Effector memory CD4-positive, alpha-beta T cell (primary cell): ENCODE measurements around the gene APBB1IP.
"Not testable (repeated sequence)": the region's sequence is repeated elsewhere in the genome, so short reads cannot be mapped to it uniquely, and the experiment has no call there.

Experiments used
- DNase-seq, 3 donors: peaks; one replicate each; pipeline ENCODE4 v3.0.0-alpha.2; 2020
- H3K27ac ChIP-seq: 2 replicates; pipeline ENCODE4 v1.7.0; 2013; ENCODE audit warnings: mild to moderate bottlenecking, low read length, moderate library complexity; ENCODE audit not compliant: insufficient read depth, poor library complexity, severe bottlenecking
- H3K27me3 ChIP-seq: replicated peaks from 2 replicates; pipeline ENCODE4 v1.7.0; 2013; ENCODE audit warnings: mild to moderate bottlenecking, low read length; ENCODE audit not compliant: insufficient read depth, control insufficient read depth, poor library complexity, severe bottlenecking
- H3K36me3 ChIP-seq: 2 replicates; pipeline ENCODE4 v1.7.0; 2013; ENCODE audit warnings: mild to moderate bottlenecking, low read length, moderate library complexity; ENCODE audit not compliant: control insufficient read depth, insufficient read depth
- H3K4me1 ChIP-seq: 2 replicates; pipeline ENCODE4 v1.7.0; 2013; ENCODE audit warnings: low read length, mild to moderate bottlenecking; ENCODE audit not compliant: control insufficient read depth, insufficient read depth, poor library complexity, severe bottlenecking
- H3K4me3 ChIP-seq: 2 replicates; pipeline ENCODE4 v1.7.0; 2013; ENCODE audit warnings: low read length, low read depth, mild to moderate bottlenecking; ENCODE audit not compliant: insufficient read depth, poor library complexity, severe bottlenecking
- H3K9me3 ChIP-seq: 2 replicates; pipeline ENCODE4 v1.7.0; 2013; ENCODE audit warnings: mild to moderate bottlenecking, low read length, moderate library complexity; ENCODE audit not compliant: control insufficient read depth

The APBB1IP gene

GRCh38 chr10:26474026-26474425, 35.9 kb downstream of the APBB1IP start:
- DNase-seq, result no peak
- H3K4me3 ChIP-seq, result no peak overlapping the region
- peaks cover 53% of the 10 kb centered on the region for H3K4me1 ChIP-seq
- H3K27ac ChIP-seq, result peak overlapping the region; percentile 65
- H3K36me3 ChIP-seq, result no peaks in the 10 kb centered on the region
- no peaks in the 10 kb centered on the region for H3K9me3 ChIP-seq
- no peaks in the 10 kb centered on the region for H3K27me3 ChIP-seq

- not testable (repeated sequence) for H3K36me3 ChIP-seq, H3K27me3 ChIP-seq, DNase-seq, H3K9me3 ChIP-seq, H3K4me3 ChIP-seq
- Histone ChIP-seq H3K4me1 (peaks cover 52% of the 10 kb centered on the region), H3K27ac (peak overlapping the region; percentile 65)
These were observed 36.7 kb downstream of the APBB1IP start for GRCh38 chr10:26474845-26475244.

- Histone ChIP-seq H3K9me3 (no peaks in the 10 kb centered on the region), H3K4me3 (no peak overlapping the region), H3K27me3 (no peaks in the 10 kb centered on the region), H3K36me3 (no peaks in the 10 kb centered on the region), H3K4me1 (peaks cover 55% of the 10 kb centered on the region), H3K27ac (peak overlapping the region; percentile 65)
- DNase-seq, result no peak
These were observed 37.2 kb downstream of the APBB1IP start for GRCh38 chr10:26475386-26475785.

- Histone ChIP-seq H3K9me3 (no peaks in the 10 kb centered on the region), H3K36me3 (no peaks in the 10 kb centered on the region), H3K27ac (no peak overlapping the region), H3K4me3 (no peak overlapping the region), H3K4me1 (peaks cover 65% of the 10 kb centered on the region), H3K27me3 (no peaks in the 10 kb centered on the region)
- no peak for DNase-seq
These were observed 39.4 kb downstream of the APBB1IP start for GRCh38 chr10:26477501-26477900.

GRCh38 chr10:26478061-26478460, 39.9 kb downstream of the APBB1IP start:
- H3K27ac ChIP-seq, result peak overlapping the region; percentile 21

GRCh38 chr10:26479766-26480492, 41.8 kb downstream of the APBB1IP start:
- Histone ChIP-seq H3K4me3 (no peak overlapping the region), H3K27ac (peak overlapping the region; percentile 52), H3K4me1 (peaks cover 57% of the 10 kb centered on the region), H3K36me3 (no peaks in the 10 kb centered on the region), H3K9me3 (no peaks in the 10 kb centered on the region), H3K27me3 (no peaks in the 10 kb centered on the region)
- DNase-seq, result no peak

More at GRCh38 chr10:26478061-26478460, 39.9 kb downstream of the APBB1IP start:
- Histone ChIP-seq H3K36me3 (no peaks in the 10 kb centered on the region), H3K27me3 (no peaks in the 10 kb centered on the region), H3K9me3 (no peaks in the 10 kb centered on the region), H3K4me3 (no peak overlapping the region), H3K4me1 (peaks cover 65% of the 10 kb centered on the region)
- no peak for DNase-seq

- H3K36me3 ChIP-seq, result no peaks in the 10 kb centered on the region
- DNase-seq, result no peak
- H3K4me3 ChIP-seq, result no peak overlapping the region
- no peaks in the 10 kb centered on the region for H3K9me3 ChIP-seq
- peak overlapping the region; percentile 39 for H3K27ac ChIP-seq
- no peaks in the 10 kb centered on the region for H3K27me3 ChIP-seq
- peaks cover 60% of the 10 kb centered on the region for H3K4me1 ChIP-seq
These were observed 43.2 kb downstream of the APBB1IP start for GRCh38 chr10:26481315-26481692.

GRCh38 chr10:26481914-26482550, 43.9 kb downstream of the APBB1IP start:
- Histone ChIP-seq H3K9me3 (no peaks in the 10 kb centered on the region), H3K36me3 (no peaks in the 10 kb centered on the region), H3K27ac (peak overlapping the region; percentile 39), H3K4me3 (peak overlapping the region; percentile 2), H3K27me3 (no peaks in the 10 kb centered on the region), H3K4me1 (peaks cover 67% of the 10 kb centered on the region)
- DNase-seq, result peak in 1 of 3 donors; percentile 29

GRCh38 chr10:26483554-26483953, 45.4 kb downstream of the APBB1IP start:
- DNase-seq, result no peak
- peak overlapping the region; percentile 39 for H3K27ac ChIP-seq
- peaks cover 63% of the 10 kb centered on the region for H3K4me1 ChIP-seq
- H3K36me3 ChIP-seq, result no peaks in the 10 kb centered on the region
- no peaks in the 10 kb centered on the region for H3K27me3 ChIP-seq
- no peak overlapping the region for H3K4me3 ChIP-seq
- H3K9me3 ChIP-seq, result no peaks in the 10 kb centered on the region

GRCh38 chr10:26485150-26485941, 47.2 kb downstream of the APBB1IP start:
- Histone ChIP-seq H3K36me3 (no peaks in the 10 kb centered on the region), H3K27ac (no peak overlapping the region), H3K9me3 (no peaks in the 10 kb centered on the region), H3K4me1 (peaks cover 50% of the 10 kb centered on the region), H3K27me3 (no peaks in the 10 kb centered on the region), H3K4me3 (no peak overlapping the region)
- no peak for DNase-seq
